HepG2 (cell line): Measurements from ENCODE around the gene ACSL4.

Source experiments
- MEIS2 ChIP-seq: sonication (generic); formaldehyde crosslinking; IDR thresholded peaks from 2 replicates; pipeline ENCODE4 v1.9.0; 2021; ENCODE audit warnings: mild to moderate bottlenecking, missing genetic modification reagents
- ZNF746 ChIP-seq: sonication (generic); formaldehyde crosslinking; IDR thresholded peaks from 2 replicates; pipeline ENCODE4 v1.8.0; 2022; ENCODE audit warnings: mild to moderate bottlenecking, missing genetic modification reagents
- ZXDC ChIP-seq: sonication (generic); formaldehyde crosslinking; IDR thresholded peaks from 2 replicates; pipeline ENCODE4 v1.5.0; 2020; ENCODE audit warnings: mild to moderate bottlenecking, missing genetic modification reagents

GRCh38 chrX:109654516-109655109, 78.4 kb downstream of the ACSL4 start:
- TF ChIP-seq MEIS2 (no peak), ZXDC (CRISPR knock-in tag) (no peak), ZNF746 (CRISPR knock-in tag) (no peak)
